Dedifferentiated amniotic fluid mesenchymal stem cell (primary cell): ENCODE measurements around the gene MUC5B.

ENCODE experiments used
- DNase-seq: peaks from one replicate; pipeline ENCODE4 v3.0.0-alpha.2; 2016; ENCODE audit errors: extremely low spot score

The MUC5B gene

GRCh38 chr11:1221848-1222311, 986 bp upstream of the MUC5B start:
- no peak for DNase-seq

- DNase-seq: no peak
These were observed 662 bp downstream of the MUC5B start for GRCh38 chr11:1223346-1224110.

- DNase-seq: no peak
These were observed 1.2 kb downstream of the MUC5B start for GRCh38 chr11:1224111-1224490.

- no peak for DNase-seq
These were observed 1.9 kb downstream of the MUC5B start for GRCh38 chr11:1224491-1225385.

- DNase-seq: no peak
These were observed 2.7 kb downstream of the MUC5B start for GRCh38 chr11:1225386-1226225.

- no peak for DNase-seq
These were observed 3.5 kb downstream of the MUC5B start for GRCh38 chr11:1226226-1226985.

GRCh38 chr11:1226986-1227550, 4.2 kb downstream of the MUC5B start:
- DNase-seq: no peak

GRCh38 chr11:1227551-1228100, 4.8 kb downstream of the MUC5B start:
- DNase-seq: no peak

GRCh38 chr11:1228101-1228821, 5.4 kb downstream of the MUC5B start:
- no peak for DNase-seq

- no peak for DNase-seq
These were observed 6.1 kb downstream of the MUC5B start for GRCh38 chr11:1228921-1229451.

GRCh38 chr11:1229471-1230120, 6.7 kb downstream of the MUC5B start:
- no peak for DNase-seq

GRCh38 chr11:1230121-1230455, 7.2 kb downstream of the MUC5B start:
- no peak for DNase-seq

GRCh38 chr11:1230456-1231395, 7.9 kb downstream of the MUC5B start:
- no peak for DNase-seq

GRCh38 chr11:1231396-1232020, 8.6 kb downstream of the MUC5B start:
- no peak for DNase-seq

- no peak for DNase-seq
These were observed 9.4 kb downstream of the MUC5B start for GRCh38 chr11:1232021-1232882.

GRCh38 chr11:1232883-1233321, 10.0 kb downstream of the MUC5B start:
- no peak for DNase-seq
